Left colon (tissue), 2 donors: Measurements from ENCODE around the gene AP1M1. TPM values are rescaled to one million over a fixed set of nuclear protein-coding genes. Genes with fewer than 3 reads are reported as not detected.

Experiments
- ATAC-seq: fragments of 200-7000 bp; cut with Tn5 transposase; one replicate; pipeline ENCODE4 v1.9.1; 2020; ENCODE audit warnings: mild to moderate bottlenecking, moderate library complexity
- DNase-seq, 2 donors: peaks; one replicate each; pipeline ENCODE4 v3.0.0-alpha.2; 2020
- intact Hi-C, 2 donors: fragments of 100-400 bp; cut with DNase I in 1 of 2; cut with micrococcal nuclease in 1 of 2; formaldehyde crosslinking; loops; one replicate each; pipeline versions ENCODE4 v1.11.2 to v1.14.0; 2022; cut with DNase I, micrococcal nuclease
- total RNA-seq, 2 donors: library from RNA; stranded (reverse); fragmentation: NEBNext Ultra II Directional; extraction: Animal tissue kit (Norgen Biotek cat#: 25700); gene quantifications; one replicate each; pipeline ENCODE4 v1.2.1, GENCODE V29; 2021
- donor health status: DM: no; HTN: no; CAD: no.
- donor health status: DM: yes; HTN: yes; CAD: no.

AP1M1 gene
- total RNA-seq, 2 donors from 2014 or later, result 22.2 to 26.5 TPM

DNA sequence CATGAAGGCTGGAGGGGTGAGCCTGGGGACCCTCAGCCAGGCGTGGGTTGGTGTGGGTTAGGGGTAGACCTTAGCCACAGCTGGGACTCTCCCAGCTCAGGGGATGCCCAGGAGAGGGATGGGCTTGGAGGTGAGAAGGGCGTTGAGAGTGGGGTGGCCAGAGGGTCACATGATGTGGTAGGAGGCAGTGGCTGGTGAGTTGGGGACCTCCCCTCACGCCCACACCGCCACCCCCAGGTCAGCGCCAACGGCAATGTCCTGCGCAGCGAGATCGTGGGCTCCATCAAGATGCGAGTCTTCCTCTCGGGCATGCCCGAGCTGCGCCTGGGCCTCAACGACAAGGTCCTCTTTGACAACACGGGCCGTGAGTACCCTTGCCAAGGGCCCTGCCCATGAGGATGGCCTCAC lies 28.5 kb downstream of the AP1M1 start:
- intact Hi-C loops, result no loop called here
- no peak for DNase-seq
- no peak for ATAC-seq

DNA sequence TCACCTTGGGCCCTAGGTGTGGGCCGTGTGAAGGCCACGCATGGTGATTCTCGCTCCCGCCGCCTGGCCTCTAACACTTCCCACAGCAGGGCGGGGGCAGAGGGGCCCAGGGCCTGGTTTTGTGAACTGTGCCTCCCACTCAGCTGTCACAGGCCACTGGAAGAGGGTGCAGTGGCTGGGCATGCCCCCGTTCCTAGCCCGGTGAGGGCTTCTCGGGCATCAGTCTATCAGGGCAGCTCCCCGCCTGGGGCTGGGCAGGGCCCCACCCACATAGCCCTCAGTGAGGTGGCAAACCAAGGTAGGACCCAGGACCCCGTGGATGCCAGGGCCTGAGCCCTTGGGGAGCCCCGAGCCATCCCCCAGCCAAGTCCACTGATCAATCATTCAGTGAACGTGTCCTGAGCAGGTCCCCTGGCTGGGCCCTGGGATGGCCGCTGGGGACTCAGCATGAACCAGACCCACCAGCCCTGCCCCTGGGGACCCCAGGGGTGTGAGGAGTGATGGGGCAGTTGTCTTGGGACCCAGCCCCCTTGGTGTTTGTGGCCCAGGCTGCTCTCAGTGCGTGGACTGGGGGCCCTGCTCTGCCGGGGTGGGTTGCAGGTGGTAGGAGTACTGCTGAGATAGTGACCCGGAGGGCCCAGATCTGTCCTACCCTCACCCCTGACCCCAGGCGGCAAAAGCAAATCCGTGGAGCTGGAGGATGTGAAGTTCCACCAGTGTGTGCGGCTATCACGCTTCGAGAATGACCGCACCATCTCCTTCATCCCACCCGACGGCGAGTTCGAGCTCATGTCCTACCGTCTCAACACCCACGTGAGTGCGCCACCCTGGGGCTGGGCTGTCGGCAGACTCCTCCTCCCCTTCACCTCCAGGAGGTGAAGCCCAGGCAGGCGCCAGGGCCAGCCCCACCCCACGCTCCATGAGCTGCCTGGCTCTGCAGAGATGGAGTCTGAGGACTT lies 29.4 kb downstream of the AP1M1 start:
- DNase-seq (no peak), ATAC-seq (no peak)
- intact Hi-C loops, result no loop called here

DNA sequence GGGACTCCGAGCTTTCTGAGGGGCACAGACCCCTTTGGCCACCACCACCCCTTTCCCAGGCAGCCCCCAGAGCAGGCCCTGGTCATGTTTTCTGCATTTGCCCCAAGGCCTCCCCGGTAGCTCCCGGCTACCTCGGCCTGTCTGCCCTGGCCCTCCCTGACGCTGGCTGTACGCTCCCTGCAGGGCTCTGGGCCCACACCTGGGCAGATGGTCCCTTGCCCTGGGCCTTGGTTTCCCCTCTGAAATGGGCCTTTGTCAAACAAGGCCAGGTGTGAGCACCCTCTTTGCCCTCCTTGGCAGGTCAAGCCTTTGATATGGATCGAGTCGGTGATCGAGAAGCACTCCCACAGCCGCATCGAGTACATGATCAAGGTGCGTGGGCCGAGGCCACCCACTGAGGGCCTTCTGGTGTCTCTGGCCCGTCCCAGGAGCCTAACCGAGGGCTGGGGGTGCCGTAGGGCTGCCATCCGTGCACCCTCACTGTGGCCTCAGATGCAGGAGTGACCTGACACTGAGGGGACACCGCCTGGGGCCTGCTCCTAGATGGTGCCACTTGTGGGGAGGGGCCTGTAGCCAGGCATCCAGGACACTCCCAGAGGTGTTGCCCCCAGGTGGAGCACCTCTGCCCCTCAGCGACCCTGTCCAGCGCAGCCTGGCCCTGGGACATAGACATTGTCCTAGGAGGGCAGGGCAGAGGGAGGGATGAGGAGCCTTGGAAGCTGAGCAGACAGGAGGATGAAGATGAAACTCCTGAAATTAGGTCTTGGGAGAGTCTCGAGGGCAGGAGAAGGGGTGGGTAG lies 30.3 kb downstream of the AP1M1 start:
- no peak for ATAC-seq
- no peak for DNase-seq
- intact Hi-C loops, result no loop called here

DNA sequence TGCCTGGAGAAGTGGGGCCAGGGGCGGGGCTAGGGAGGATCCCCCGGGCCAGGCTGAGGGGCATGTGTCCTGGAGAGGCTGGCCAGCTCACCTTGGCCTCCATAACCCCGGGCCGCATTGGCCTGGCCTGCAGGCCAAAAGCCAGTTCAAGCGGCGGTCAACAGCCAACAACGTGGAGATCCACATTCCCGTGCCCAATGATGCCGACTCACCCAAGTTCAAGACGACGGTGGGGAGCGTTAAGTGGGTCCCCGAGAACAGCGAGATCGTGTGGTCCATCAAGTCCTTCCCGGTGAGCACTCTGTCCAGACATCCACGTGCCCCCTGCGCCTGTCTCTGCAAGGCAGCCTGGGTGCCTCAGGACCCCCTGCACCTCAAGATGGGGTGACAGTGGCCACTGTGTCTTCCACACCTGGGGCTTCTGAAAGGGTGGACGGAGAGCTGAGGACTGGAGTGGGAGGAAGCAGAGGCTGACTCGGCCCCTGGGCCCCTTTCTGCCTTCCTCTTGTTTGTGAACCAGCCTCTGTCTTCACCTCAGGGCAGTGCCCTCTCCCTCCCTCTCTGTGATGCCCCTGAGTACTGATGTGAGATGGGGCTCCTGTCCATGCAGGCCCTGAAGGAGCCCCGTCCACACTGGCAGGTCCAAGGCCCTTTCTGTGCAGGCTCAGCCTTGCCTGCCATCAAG lies 31.1 kb downstream of the AP1M1 start:
- DNase-seq (no peak), ATAC-seq (no peak)
- intact Hi-C loops, result no loop called here

DNA sequence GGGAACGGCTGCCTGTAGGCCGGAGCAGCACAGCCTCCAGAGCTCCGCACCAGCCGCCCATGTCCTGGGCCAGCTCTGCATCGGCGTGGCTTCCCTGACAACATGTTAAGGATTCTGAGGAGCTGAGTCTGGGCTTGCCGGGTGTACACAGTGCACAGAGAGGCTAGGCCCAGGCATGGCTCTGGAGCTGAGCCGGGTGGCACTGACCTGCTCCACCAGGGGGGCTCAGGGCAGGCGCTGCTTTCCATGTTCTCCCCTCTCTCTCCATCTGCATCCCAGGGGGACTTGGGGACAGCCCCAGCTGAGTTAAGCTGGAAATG lies 31.6 kb downstream of the AP1M1 start:
- DNase-seq (no peak), ATAC-seq (no peak)
- intact Hi-C loops, result no loop called here

DNA sequence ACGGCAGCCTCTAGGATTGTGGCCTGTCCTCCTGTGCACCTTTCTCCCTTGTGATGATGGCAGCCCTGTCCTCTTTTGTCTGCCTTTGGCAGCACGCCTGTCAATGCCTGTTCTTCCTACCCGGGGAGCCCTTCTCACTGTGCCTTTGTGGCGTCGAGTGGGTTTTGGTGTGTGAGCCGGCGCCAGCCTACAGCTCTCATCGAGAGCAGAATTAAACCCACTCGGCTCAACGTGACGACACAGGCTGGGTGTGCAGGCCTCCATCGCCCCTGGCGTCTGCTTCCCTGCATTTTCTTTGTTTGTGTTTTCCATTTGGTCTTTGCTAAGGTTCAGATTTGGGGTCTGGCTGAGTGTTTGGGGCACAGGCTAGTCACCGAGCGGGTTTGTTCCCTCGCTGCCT lies 34.4 kb downstream of the AP1M1 start:
- DNase-seq (no peak), ATAC-seq (no peak)
- intact Hi-C loops, result no loop called here

DNA sequence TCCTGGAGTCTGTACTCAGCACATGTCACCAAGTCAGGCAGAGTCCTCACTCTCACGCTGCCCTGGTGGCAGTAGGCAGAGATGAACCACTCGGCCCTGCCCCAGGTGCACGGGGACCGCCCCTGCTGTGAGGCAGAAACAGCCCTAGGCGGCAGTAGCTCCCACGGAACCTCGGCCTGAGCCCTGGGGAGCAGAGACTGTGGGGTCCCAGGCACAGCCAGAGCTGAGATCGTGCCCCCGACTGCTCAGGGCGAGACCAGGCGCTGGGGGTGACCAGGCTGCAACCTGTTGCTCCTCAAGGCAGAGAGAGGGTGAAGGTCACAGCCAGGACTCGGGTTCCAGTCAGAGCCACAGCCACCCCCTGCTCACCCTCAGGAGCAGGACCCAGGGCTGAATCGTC lies 34.9 kb downstream of the AP1M1 start:
- DNase-seq (no peak), ATAC-seq (no peak)
- intact Hi-C loops, result no loop called here

GRCh38 chr19:16233081-16233776 lies 35.5 kb downstream of the AP1M1 start:
- ATAC-seq (no peak), DNase-seq (no peak)
- intact Hi-C loops, result no loop called here

DNA sequence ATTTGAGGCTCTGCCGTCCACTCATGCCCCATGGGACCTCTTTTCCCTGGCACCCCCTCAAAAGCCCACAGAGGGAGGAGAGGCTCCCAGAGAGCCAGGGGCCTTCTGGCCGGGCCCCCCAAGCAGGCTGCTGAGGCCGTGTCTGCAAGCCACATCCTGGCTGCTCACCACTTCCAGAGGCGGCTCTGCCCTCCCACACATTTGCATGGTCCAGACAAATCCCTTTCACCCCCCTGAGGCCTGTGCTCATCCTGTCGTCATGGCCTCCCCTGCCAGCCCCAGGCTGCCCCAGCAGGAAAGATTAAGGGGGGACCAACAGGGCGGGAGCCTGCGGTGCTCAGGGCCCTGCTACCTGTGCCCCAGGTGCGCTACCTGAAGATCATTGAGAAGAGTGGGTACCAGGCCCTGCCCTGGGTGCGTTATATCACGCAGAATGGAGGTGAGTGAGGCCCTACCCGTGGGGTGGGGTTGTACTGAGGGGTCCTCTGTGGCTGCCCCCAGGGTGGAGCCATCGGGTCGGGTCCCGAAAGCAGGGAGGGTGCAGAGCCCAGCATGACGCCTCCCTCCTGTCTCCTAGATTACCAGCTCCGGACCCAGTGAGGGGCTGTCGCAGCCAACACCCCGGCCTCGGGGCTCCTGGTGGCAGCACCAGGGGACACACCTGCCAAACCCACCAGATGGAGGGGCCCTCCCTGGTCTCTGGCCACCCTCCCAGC lies 36.3 kb downstream of the AP1M1 start:
- ATAC-seq (no peak), DNase-seq (no peak)
- intact Hi-C loops, result no loop called here

- ATAC-seq, result no peak
- intact Hi-C loops, result no loop called here
These were observed 37.1 kb downstream of the AP1M1 start for GRCh38 chr19:16234552-16235445.

GRCh38 chr19:16235811-16236652 lies 38.3 kb downstream of the AP1M1 start:
- intact Hi-C loops, result no loop called here
- ATAC-seq (no peak), DNase-seq (no peak)

More at GRCh38 chr19:16234552-16235445, 37.1 kb downstream of the AP1M1 start:
- DNase-seq, result no peak

- no peak for DNase-seq
- intact Hi-C loops, result no loop called here
- ATAC-seq, result no peak
These were observed 46.4 kb downstream of the AP1M1 start for GRCh38 chr19:16244091-16244490.

DNA sequence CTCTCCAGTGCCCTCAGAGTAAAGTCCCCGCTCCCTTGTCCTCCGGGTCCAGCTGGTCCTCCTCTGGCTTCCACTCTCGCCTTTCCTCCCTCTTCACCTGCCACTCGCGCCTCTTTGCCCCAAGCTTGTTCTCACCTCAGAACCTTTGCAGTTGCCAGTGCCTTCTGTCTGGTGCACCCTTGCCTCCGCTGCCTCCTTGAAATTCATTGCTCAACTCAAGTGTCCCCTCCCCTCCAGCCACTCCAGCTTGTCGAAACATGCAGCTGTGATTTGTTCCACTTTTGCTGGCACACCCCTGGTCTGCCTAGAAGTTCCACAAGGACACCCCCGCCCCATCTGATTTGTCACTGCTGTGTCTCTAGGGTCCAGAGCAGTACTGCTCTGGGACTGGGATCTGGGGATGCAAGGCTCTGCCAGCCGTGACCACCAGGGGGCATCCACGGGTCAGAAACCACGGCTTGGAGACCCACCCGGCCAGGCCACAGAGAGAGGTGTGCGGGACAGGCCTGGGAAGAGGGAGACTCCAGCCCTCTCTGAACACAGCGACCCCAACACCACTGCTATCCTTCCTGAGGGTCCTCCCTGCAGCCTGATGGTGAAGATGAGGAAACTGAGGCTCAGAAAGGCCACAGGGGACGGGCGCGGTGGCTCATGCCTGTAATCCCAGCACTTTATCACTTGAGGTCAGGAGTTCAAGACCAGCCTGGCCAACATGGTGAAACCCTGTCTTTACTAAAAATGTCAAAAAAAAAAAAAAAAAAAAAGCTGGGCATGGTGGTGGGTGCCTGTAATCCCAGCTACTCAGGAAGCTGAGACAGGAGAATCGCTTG lies 49.9 kb downstream of the AP1M1 start:
- ATAC-seq (peak; percentile 97), DNase-seq (peak; percentile 71 to 88)
- intact Hi-C loops, result loop anchor here in 1 of 2 donors (2.0 kb wide), 1 partner anchor 135 kb away; no protein-coding TSS in a partner anchor

DNA sequence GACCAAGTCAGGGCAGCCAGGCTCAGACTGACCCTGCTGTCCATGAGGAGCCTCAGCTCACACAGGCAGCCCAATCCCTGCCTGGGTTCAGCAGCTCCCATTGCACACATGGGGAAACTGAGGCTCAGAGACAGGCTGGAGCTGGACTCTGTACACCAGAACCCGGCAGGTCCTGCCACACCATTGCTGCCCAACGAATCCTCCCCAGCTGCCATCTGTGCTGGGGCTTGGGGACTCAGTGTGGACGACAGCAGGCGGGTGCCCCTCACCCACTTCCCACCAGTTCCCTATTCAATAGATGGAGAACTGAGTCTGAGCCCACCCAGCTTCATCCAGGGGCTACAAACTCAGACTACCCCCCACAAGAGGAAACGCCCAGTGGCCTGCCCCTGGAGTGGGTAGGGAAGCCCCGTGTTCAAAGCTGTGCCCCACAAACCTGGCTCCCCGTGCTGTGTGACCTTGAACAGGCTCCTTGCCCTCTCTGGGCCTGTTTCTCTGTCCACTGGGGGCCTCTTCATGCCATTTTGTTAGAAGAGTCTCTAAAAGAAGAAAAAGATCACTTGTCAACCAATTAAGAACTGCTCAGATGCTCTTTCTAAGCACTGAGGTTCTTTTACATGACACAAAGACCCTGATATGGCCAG lies 50.8 kb downstream of the AP1M1 start:
- intact Hi-C loops, result no loop called here
- DNase-seq (no peak), ATAC-seq (no peak)

GRCh38 chr19:16249826-16250404 lies 52.2 kb downstream of the AP1M1 start:
- DNase-seq (no peak), ATAC-seq (no peak)
- intact Hi-C loops, result loop anchor here in 1 of 2 donors (10.0 kb wide), 1 partner anchor 135 kb away; no protein-coding TSS in a partner anchor
